ENCODE measurements around the gene COQ4.
"Not testable (repeated sequence)": the region's sequence is repeated elsewhere in the genome, so short reads cannot be mapped to it uniquely, and the experiment has no call there.

The COQ4 gene

DNA sequence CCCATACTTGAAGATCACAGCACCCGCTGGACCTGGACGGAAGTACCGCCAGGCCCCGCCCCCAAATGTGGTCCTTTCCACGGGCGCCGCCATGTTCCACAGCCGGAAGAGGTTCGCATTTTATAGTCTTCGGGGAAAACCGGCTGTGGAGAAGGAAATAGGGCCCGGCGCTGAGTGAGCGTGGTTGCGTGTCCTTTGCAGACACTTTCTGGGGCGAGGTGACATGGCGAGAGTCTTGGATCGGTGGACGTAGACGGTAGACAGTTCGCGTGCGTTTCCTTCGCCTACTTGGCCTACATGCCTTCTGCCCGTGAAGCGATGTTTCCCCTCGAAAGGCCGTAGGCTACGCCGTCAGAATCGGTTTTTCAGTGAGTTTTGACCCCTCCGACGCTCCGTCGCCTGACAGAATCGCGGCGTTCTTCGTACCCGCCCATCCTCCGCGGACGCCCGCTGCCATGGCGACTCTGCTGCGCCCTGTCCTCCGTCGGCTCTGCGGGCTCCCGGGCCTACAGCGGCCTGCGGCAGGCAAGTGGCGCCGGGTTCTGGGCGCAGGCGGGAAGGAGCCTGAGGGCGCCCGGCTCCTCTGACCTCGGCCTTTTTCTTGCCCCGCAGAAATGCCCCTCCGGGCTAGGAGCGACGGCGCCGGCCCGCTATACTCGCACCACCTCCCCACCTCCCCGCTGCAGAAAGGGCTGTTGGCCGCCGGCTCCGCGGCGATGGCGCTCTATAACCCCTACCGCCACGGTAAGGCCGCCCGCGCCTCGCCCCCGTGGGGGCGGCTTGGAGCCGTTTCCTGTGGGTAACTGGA is at the start of gene COQ4, which contains the start of gene TRUB2:
Gene COQ4 (plus strand): TSS at position 436 of the 808 bp plus-strand sequence. CDS start 20 bp downstream, at position 456.
Gene TRUB2 (minus strand): TSS at position 44 of the 808 bp plus-strand sequence. CDS start 39 bp downstream, at position 5.
- peak; percentile 94 for DNase-seq (ENCODE audit: low spot score)

DNA sequence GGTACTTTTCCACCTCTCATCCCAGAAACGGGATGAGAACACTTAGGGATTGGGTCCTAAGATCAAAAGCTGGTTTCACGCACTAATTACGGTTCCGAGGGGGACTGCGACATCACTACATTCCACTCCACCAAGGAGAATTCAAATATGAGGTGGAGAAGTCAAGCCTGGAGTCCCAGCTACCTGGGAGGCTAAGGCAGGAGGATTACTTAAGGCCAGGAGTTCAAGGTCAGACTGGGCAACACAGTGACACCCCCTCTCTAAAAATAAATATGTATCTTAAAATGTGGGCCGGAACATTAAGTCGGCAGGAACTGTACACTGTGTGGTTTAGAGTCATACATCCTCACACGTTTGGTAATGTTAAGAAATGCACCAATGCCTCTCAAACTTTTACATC is 48.4 kb upstream of the COQ4 start:
- no peak for DNase-seq (ENCODE audit: low spot score)

DNA sequence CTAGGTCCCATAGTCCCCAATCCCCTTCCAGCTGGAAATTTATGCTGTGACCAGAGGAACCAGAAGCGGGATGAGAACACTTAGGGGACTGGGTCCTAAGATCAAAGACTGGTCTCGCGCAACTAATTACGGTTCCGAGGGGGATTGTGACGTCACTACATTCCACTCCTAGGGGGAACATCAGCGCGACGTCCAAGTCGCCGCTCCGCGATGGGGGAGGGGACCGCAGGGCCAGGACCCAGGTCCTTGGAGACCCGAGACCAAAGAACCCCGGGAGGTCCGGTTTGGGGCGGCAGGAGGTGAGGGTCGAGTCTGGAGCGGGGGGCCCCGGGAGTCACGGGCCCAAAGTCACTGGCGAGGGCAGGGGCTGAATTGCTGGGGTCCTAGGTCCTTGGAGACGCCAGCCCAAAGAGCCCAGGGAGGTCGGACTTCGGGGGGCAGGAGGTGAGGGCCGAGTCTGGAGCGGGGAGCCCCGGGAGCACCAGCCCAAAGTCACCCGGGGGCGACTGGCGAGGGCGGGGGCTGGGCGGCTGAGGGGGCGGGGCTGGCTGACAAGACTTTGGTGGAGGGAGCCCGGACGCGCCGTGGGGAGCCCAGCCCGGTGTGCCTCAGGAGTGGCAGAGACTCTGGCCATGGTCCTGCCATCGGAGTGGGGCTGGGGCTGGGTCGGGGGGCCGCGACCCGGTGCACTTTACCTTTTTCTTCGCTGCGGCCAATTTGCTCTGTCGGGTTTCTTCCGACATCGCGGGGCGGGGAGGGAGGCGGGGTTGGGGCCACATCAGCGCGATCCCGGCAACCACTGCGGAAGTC is 47.2 kb upstream of the COQ4 start, which contains the start of gene GOLGA2:
Gene GOLGA2 (minus strand): TSS at position 810 of the 810 bp plus-strand sequence. CDS start 31 bp downstream, at position 779.
- no peak for DNase-seq (ENCODE audit: low spot score)

DNA sequence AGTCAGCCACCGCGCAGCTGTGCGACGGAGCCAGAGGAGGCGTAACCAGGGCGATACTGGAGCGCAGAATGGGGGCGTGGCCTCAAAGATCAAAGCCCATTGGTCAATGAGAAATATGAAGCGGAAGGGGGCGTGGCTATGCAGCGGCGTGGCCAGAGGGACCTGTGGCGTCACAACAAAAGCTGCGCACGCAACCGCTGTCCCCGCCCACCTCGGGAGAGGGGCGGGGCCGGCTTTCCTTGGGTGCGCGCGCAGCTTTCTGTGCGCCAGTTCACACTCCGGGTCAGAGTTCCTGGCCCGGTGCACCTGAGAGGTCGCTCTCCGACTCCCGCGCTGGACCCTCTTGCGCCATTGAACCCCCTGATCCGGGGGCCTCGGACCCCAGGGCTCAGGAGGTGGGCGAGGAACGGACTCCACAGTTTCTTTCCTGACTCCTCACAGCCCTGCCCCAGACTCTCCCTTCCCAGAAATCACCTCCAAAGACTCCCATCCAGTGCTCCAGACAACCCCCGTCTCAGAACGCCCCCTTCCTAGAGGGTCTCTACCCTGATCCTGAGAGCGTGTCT is 46.5 kb upstream of the COQ4 start, which contains the start of gene SWI5:
Gene SWI5 (plus strand): TSS at position 269 of the 566 bp plus-strand sequence.
- peak; percentile 100 for DNase-seq (ENCODE audit: low spot score)

DNA sequence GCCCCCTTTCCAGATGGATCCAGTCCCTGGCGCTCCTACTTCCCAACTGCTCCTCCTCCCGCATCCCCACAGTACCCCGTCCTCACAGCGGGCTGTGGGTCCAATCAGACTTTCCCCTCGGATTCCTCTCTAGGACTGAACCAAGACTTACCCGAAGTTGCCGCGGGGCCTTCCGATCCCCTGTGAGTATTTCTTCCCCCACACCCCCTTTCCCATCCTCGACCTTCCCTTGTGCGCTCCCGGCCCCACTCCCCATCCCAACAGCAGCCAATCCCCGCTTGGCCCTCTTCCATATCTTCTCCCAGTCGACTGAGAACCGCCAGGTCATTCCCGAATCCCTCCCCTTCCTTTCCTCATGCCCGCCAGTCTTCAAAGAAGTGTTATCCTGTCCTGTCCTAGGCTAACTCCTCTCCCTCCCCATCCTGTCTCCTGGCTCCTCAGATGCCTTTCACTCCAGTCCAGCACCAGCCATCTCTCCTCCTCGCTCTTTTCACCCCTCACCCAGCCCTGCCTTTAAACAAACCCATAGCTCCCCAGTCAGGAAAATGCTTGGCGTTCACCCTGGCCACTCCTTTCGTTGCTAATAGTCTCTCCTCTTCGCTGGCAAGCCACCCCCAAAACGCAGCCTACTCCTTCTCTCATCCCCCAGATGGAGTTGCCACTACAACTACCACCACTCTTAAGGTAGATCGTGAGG is 45.9 kb upstream of the COQ4 start:
- DNase-seq (ENCODE audit: low spot score): peak; percentile 62

DNA sequence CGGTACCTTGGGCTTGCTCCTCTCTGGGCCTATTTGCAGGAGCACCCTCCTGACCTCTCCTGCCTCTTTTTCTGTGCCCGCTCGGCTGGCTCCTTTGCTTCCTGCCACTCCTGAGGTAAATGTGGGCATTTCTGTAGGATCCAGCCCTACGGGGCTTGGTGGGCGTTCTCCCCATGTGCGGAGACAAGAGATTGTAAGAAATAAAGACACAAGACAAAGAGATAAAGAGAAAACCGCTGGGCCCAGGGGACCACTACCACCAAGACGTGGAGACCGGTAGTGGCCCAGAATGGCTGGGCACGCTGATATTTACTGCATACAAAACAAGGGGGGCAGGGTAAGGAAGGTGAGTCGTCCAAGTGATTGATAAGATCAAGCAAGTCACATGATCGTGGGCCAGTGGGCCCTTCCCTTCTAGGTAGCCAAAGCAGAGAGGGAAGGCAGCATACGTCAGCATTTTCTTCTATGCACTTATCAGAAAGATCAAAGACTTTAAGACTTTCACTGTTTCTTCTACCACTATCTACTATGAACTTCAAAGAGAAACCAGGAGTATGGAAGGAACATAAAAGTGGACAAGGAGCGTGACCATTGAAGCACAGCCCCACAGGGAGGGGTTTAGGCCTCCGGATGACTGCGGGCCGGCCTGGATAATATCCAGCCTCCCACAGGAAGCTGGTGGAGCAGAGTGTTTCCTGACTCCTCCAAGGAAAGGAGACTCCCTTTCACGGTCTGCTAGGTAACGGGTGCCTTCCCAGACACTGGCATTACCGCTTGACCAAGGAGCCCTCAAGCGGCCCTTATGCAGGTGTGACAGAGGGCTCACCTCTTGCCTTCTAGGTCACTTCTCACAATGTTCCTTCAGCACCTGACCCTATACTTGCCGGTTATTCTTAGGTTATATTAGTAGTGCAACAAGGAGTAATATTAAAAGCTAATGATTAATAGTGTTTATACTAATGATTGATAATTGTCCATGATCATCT is 43.3 kb upstream of the COQ4 start:
- DNase-seq (ENCODE audit: low spot score): not testable (repeated sequence)

DNA sequence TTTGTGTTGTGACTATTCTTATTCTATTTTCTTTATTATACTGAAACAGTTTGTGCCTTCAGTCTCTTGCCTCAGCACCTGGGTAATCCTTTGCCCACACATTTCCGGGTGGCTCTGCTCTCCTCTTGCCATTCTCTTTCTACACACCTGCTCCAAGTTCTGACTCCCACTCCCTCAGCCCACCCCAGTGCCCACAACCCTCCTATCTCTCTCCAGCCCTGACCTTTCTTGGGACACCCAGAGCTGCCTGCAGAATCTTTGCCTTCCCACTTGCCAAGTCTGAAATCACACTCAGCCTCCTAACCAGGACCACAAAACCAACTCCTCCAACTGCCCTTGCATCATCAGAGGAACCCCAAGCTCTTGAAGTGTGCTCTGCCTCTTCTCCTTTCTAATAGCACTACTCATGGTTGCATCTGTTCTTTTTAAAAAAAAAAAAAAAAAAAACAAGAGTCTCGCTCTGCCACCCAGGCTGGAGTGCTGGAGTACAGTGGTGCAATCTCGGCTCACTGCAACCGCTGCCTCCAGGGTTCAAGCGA is 42.5 kb upstream of the COQ4 start:
- DNase-seq (ENCODE audit: low spot score): no peak

DNA sequence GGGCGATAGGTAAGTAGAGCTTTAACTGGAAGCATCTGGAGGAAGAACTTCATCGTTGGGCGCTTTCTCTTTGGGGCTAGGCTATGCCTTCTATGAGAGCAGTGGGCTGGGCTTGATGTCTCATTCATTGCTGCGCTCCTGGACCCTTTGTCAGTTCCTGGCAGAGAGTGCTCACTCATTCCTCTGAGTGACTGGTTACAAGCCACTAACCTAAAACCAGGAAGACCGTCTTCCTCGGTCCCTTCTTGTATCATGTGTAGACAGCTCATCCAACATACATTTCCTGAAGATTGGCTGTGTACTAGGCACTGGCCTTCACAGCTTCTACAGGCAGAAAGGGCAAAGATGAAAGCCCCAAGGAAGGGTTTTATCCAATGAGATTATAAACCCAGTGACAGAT is 40.1 kb upstream of the COQ4 start:
- no peak for DNase-seq (ENCODE audit: low spot score)

DNA sequence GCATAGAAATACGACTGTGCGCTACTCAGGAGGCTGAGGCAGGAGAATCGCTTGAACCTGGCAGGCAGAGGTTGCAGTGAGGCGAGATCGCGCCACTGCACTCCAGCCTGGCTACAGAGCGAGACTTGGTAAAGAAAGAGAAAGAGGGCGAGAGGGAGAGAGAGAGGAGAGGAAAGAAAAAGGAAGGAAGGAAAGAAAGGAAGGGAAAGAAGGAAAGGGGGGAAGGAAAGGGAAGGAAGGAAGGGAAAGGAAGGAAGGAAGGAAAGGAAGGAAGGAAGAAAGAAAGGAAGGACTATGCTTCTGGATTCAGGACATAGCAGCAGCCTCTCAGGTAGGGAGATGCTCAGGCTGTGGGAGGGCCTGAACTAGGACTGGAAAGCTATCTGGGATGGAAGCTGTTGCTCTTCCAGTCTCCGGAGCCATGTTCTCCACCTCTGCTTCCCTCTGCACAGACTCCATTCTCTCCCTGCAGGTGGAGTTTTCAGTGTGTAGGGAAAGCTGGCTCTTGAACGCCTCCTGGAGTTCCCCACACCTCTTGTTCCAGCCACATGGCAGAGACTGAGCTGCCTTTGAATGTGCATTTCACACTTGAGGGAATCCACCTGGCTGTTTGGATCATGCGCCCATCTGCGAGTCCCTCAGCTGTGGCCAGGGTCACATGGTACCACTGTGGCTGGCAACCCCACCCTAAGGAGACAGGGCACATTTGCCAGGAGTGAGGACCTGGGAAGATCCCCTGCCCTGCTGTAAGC is 37.4 kb upstream of the COQ4 start:
- no peak for DNase-seq (ENCODE audit: low spot score)

DNA sequence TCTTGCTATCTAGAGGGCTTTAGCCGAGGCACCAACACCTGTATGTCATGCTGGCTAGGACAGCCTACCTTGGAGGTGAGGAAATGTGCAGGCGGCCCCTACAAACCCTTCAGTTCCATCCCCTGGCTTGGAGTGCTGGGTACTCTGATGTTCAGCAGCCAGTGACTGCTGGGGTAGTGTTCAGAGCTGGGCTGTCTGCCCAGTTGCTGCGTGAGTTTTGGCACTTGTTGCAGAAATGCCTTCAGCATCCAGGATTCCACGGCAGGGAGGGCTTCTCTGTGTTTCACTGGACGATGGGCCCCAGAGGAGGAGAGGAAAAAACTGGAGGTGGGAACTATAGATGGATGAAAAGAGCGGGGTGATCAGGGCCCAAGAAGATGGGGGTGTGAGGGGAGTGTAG is 36.2 kb upstream of the COQ4 start:
- no peak for DNase-seq (ENCODE audit: low spot score)

DNA sequence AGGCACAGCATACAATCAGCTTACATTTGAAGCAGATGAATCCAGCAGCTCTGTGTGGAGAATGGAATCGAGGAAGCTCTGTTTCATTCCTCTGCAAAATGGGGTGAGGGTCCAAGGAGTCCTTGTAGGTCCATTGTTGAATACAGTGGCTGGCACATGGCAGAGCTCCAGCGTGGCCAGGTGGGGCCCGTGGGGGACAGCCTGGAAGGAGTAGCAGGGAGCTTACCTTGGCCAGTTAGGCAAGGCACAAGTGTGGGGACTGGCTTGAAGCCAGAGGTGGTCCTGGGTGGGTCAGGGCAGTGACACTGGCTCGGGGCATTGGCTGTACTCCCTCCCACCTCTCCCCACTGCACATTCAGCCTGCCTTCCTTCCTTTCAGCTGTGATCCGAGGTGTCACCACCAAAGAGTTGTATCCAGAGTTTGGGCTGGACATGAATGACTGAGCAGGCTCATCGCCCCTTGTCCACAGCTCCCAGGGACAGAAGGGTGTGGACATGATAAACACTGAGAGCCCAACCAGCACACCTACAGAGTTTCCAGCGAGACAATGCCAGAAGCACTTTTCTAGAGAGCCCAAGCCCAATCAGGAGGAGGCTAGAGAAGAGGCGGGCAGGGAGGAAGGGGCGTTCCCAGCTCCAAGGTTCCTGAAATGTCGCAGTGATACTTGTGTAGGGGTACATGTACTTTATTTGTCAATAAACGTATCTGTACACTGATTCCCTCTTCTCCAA is 34.2 kb upstream of the COQ4 start:
- DNase-seq (ENCODE audit: low spot score): no peak

DNA sequence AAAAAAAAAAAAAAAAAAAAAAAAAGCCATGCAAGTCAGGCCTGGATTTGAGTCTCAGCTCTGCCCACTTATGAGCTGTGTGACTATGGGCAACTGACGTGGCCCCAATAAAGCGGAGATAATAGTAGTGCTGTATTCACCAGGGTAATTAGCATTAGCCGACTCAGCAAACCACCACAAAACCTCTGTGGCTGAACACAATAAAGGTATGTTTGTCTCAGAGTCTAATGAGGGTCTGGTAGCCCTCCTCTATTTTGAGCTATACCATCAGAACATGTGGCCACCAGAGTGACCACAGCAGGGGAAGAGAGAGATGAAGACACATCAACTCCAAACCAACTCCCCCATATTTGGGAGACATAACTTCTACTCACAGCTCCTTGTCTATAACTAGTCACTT is 30.6 kb upstream of the COQ4 start:
- DNase-seq (ENCODE audit: low spot score): no peak

DNA sequence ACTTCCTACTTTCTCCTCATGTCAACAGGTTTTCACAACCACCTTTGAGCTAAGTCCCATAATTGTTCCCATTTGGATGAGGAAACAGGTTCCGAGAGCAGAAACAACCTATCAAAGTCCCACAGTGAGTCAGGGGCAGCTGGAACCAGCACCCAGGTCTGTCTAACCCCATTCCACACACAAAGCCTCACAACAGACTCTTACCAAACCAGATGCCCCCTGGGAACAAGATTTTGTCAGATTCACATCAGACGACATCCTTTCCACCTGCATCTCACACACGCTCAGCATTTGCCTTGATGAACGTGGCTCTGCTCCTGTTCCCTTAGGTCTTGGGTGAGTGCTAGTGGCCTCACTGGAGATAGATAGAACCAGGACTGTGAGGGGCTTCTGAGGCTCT is 29.5 kb upstream of the COQ4 start:
- no peak for DNase-seq (ENCODE audit: low spot score)

DNA sequence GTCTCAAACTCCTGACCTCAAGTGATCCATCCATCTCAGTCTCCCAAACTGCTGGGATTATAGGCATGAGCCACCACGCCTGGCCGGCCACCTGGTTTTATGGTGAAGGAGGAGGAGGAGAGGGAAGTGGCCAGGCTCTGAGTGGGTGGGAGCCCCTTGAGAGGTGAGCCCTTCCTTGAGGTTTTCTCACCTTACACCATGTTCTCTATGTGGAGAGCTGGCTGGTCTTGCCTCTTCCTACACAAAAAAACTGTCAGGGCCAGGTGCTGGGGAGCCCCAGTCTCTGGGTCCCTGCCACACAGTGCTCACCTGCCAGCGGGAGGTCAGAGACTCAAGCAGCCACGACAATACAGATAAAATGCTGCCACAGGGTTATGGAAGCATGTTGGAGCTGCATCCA is 28.5 kb upstream of the COQ4 start:
- no peak for DNase-seq (ENCODE audit: low spot score)

DNA sequence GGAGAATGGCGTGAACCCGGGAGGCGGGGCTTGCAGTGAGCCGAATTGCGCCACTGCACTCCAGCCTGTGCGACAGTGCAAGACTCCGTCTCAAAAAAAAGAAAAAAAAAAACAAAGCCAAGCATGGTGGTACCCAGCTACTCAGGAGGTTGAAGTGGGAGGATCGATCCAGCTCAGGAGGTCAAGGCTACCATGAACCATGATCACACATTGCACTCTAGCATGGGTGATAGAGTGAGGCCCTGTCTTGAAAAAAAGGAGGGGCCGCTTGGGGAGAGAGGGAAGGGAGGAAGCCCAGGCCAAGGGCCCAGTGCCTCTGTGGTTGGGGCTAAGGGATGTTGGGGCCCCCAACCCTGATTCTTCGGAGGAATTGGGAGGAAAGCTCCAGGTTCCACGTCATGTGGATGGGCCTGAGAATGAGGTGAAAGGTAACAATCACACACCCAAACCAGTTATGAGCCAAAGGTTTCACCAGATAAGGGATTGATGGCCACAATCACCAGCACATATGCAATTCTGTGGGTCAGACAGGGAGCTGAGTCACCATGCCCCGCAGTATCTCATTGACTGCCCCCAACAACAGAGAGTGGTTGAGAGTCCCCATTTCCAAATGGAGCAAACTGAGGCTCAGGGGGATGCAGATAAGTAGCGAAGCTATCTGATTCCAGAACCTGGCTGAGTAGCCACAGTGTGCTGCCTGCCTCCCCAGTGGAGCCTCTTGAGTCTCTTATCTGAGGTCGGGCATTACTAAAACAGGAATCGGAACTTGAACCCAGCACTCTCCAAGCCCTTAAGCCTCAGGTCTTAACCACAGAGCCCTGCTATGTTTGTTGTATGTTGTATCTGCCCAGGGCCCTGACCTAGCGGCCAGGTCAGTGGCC is 26.1 kb upstream of the COQ4 start:
- no peak for DNase-seq (ENCODE audit: low spot score)

DNA sequence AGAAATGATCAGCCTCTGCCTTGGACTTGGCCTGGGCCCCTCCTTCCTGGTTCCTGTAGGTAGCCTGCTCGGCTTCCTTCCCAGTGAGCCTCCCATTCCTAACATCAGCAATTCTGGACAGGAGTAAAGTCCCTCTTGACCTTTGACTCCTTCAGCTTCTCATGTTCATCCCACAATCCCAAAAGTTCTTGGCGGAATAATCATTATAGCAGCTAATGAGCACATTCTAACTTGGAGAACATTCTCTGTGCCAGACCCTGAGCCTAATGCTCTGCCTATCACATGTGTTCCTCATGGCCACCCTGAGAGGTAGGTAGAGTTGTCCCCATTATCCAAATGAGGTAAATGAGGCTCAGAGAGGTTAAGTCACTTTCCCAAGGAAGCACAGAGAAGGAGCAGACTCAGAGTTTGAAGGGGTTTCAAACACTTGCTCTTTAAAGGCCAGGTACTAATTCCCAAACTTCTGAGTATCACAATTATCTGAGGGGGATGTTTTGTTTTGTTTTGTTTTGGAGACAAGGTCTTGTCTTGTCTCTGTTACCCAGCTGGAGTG is 25.3 kb upstream of the COQ4 start:
- no peak for DNase-seq (ENCODE audit: low spot score)

All from ecto neural progenitor cell (in vitro differentiated cells).